Retinal pigment epithelial cell (primary cell): ENCODE measurements around the gene PMS1.

Source experiments
- DNase-seq: peaks from one replicate; pipeline ENCODE4 v3.0.0-alpha.2; 2010; ENCODE audit warnings: low read depth
- H3K4me3 ChIP-seq: 2 replicates; pipeline ENCODE4 v1.5.1; 2011; ENCODE audit warnings: mild to moderate bottlenecking, low read length, control low read depth, moderate library complexity
- CTCF ChIP-seq: conservative IDR thresholded peaks from 2 replicates; pipeline ENCODE4 v1.5.1; 2011; ENCODE audit warnings: low read depth, low read length, control low read depth, inconsistent platforms

The PMS1 gene

GRCh38 chr2:189794310-189794709 lies 10.1 kb downstream of the PMS1 start:
- H3K4me3 ChIP-seq, result no peak overlapping the region
- DNase-seq, result no peak
- no peak for TF ChIP-seq CTCF

GRCh38 chr2:189797902-189798301 lies 13.7 kb downstream of the PMS1 start:
- no peak for DNase-seq
- TF ChIP-seq CTCF, result no peak
- no peak overlapping the region for H3K4me3 ChIP-seq

- peak; percentile 60 for TF ChIP-seq CTCF
- DNase-seq, result no peak
- H3K4me3 ChIP-seq, result no peak overlapping the region
These were observed 14.2 kb downstream of the PMS1 start for GRCh38 chr2:189798312-189799029.

GRCh38 chr2:189799030-189799331 lies 14.7 kb downstream of the PMS1 start:
- TF ChIP-seq CTCF, result no peak
- H3K4me3 ChIP-seq, result no peak overlapping the region
- DNase-seq, result no peak

- no peak overlapping the region for H3K4me3 ChIP-seq
- no peak for DNase-seq
- TF ChIP-seq CTCF, result no peak
These were observed 15.3 kb downstream of the PMS1 start for GRCh38 chr2:189799531-189799930.

- no peak overlapping the region for H3K4me3 ChIP-seq
- no peak for TF ChIP-seq CTCF
- no peak for DNase-seq
These were observed 18.2 kb downstream of the PMS1 start for GRCh38 chr2:189802396-189802912.

GRCh38 chr2:189803431-189803830 lies 19.2 kb downstream of the PMS1 start:
- DNase-seq, result no peak
- no peak overlapping the region for H3K4me3 ChIP-seq
- no peak for TF ChIP-seq CTCF
